OCI-LY3 (cell line): ENCODE measurements around the gene DHDH.
"Not testable (repeated sequence)": the region's sequence is repeated elsewhere in the genome, so short reads cannot be mapped to it uniquely, and the experiment has no call there.

Experiments used
- H2AFZ ChIP-seq: fragments of 200-600, 300-600 bp; shearing (Covaris generic); 2 replicates; pipeline ENCODE4 v1.6.0; 2014; ENCODE audit warnings: antibody characterized with exemption, low read depth, low read length
- H3K27ac ChIP-seq: fragments of 200-600, 300-600 bp; sonication (generic); 2 replicates; pipeline ENCODE4 v1.5.1; 2014; ENCODE audit warnings: mild to moderate bottlenecking, low read length, moderate library complexity, mixed read lengths
- H3K27me3 ChIP-seq: fragments of 200-600, 300-600 bp; sonication (generic); 2 replicates; pipeline ENCODE4 v1.6.1; 2014; ENCODE audit warnings: low read depth, low read length, mixed read lengths
- H3K36me3 ChIP-seq: fragments of 200-600, 300-600 bp; sonication (generic); replicated peaks from 2 replicates; pipeline ENCODE3; 2014; ENCODE audit warnings: low read depth, low read length, mixed read lengths
- H3K4me1 ChIP-seq: fragments of 300-600, 200-600 bp; sonication (generic); 2 replicates; pipeline ENCODE4 v1.6.1; 2014; ENCODE audit warnings: low read length, mixed read lengths
- H3K4me2 ChIP-seq: fragments of 200-600, 300-600 bp; sonication (generic); 2 replicates; pipeline ENCODE4 v1.6.1; 2014; ENCODE audit warnings: low read length, mixed read lengths
- H3K4me3 ChIP-seq: fragments of 300-600, 200-600 bp; sonication (generic); 2 replicates; pipeline ENCODE4 v1.5.1; 2014; ENCODE audit warnings: antibody characterized with exemption, mild to moderate bottlenecking, low read length, moderate library complexity
- H3K79me2 ChIP-seq: fragments of 300-600, 200-600 bp; shearing (Covaris generic); 2 replicates; pipeline ENCODE4 v1.6.1; 2014; ENCODE audit warnings: mild to moderate bottlenecking, low read length, mixed read lengths
- H3K9ac ChIP-seq: fragments of 300-600, 200-600 bp; shearing (Covaris generic); 2 replicates; pipeline ENCODE4 v1.6.0; 2014; ENCODE audit warnings: mild to moderate bottlenecking, low read length, moderate library complexity
- H3K9me3 ChIP-seq: fragments of 200-600, 300-600 bp; shearing (Covaris generic); 2 replicates; pipeline ENCODE4 v1.6.1; 2014; ENCODE audit warnings: low read length, mixed read lengths; ENCODE audit not compliant: insufficient read depth
- H4K20me1 ChIP-seq: fragments of 200-600, 300-600 bp; sonication (generic); 2 replicates; pipeline ENCODE4 v1.6.1; 2016; ENCODE audit warnings: low read length, mixed read lengths; ENCODE audit not compliant: insufficient read depth
- CTCF ChIP-seq: fragments of 200-600, 300-600 bp; sonication (generic); IDR thresholded peaks from 2 replicates; pipeline ENCODE4 v1.5.1; 2014; ENCODE audit warnings: antibody characterized with exemption, low read length, low read depth
- EZH2phosphoT487 ChIP-seq: fragments of 200-600 bp; shearing (Covaris generic); IDR thresholded peaks from 2 replicates; pipeline ENCODE4 v1.6.1; 2018; ENCODE audit warnings: antibody characterized with exemption, mixed run types, low read depth

DHDH gene

GRCh38 chr19:48890551-48890950 lies 42.9 kb upstream of the DHDH start:
- no peak overlapping the region for H3K9ac ChIP-seq
- no peak overlapping the region for H3K4me2 ChIP-seq
- H3K9me3 ChIP-seq: no peaks in the 10 kb centered on the region
- H3K79me2 ChIP-seq: no peaks in the 10 kb centered on the region
- no peak overlapping the region for H2AFZ ChIP-seq
- H3K27me3 ChIP-seq: no peaks in the 10 kb centered on the region
- no peak overlapping the region for H3K4me3 ChIP-seq
- TF ChIP-seq EZH2phosphoT487 (no peak), CTCF (no peak)
- no peaks in the 10 kb centered on the region for H3K36me3 ChIP-seq
- H3K4me1 ChIP-seq: peaks cover 34% of the 10 kb centered on the region
- H3K27ac ChIP-seq: no peak overlapping the region
- H4K20me1 ChIP-seq: no peaks in the 10 kb centered on the region

GRCh38 chr19:48895226-48895625 lies 38.3 kb upstream of the DHDH start:
- Histone ChIP-seq H3K79me2 (no peaks in the 10 kb centered on the region), H3K27me3 (no peaks in the 10 kb centered on the region), H4K20me1 (no peaks in the 10 kb centered on the region), H3K4me2 (no peak overlapping the region), H2AFZ (no peak overlapping the region), H3K4me1 (peaks cover 20% of the 10 kb centered on the region), H3K4me3 (no peak overlapping the region), H3K9ac (no peak overlapping the region), H3K27ac (no peak overlapping the region), H3K36me3 (no peaks in the 10 kb centered on the region), H3K9me3 (no peaks in the 10 kb centered on the region)
- no peak for TF ChIP-seq EZH2phosphoT487
- no peak for TF ChIP-seq CTCF

GRCh38 chr19:48896191-48896720 lies 37.2 kb upstream of the DHDH start:
- 0 out of 2 replicates have a peak, but pooled peaks cover 4% of the 10 kb centered on the region for H3K79me2 ChIP-seq

GRCh38 chr19:48897181-48897580 lies 36.3 kb upstream of the DHDH start:
- no peak overlapping the region for H3K4me3 ChIP-seq
- no peak for TF ChIP-seq CTCF
- no peak for TF ChIP-seq EZH2phosphoT487
- H3K4me1 ChIP-seq: peaks cover 4% of the 10 kb centered on the region
- no peak overlapping the region for H3K9ac ChIP-seq
- H2AFZ ChIP-seq: no peak overlapping the region
- H3K9me3 ChIP-seq: no peaks in the 10 kb centered on the region
- H3K27ac ChIP-seq: no peak overlapping the region
- H3K79me2 ChIP-seq: 0 out of 2 replicates have a peak, but pooled peaks cover 4% of the 10 kb centered on the region
- H3K36me3 ChIP-seq: no peaks in the 10 kb centered on the region
- no peaks in the 10 kb centered on the region for H4K20me1 ChIP-seq
- no peaks in the 10 kb centered on the region for H3K27me3 ChIP-seq
- no peak overlapping the region for H3K4me2 ChIP-seq

More at GRCh38 chr19:48896191-48896720, 37.2 kb upstream of the DHDH start:
- Histone ChIP-seq H3K9ac (no peak overlapping the region), H3K4me2 (no peak overlapping the region), H3K36me3 (no peaks in the 10 kb centered on the region), H3K27ac (no peak overlapping the region), H3K4me3 (no peak overlapping the region), H3K9me3 (no peaks in the 10 kb centered on the region), H3K4me1 (peaks cover 14% of the 10 kb centered on the region), H2AFZ (no peak overlapping the region), H3K27me3 (no peaks in the 10 kb centered on the region), H4K20me1 (no peaks in the 10 kb centered on the region)
- TF ChIP-seq EZH2phosphoT487: no peak
- TF ChIP-seq CTCF: no peak

- H3K27ac ChIP-seq, H3K4me3 ChIP-seq, H3K79me2 ChIP-seq, H4K20me1 ChIP-seq, H3K9ac ChIP-seq, H3K9me3 ChIP-seq, H3K4me1 ChIP-seq, H3K36me3 ChIP-seq, H3K27me3 ChIP-seq, H2AFZ ChIP-seq: not testable (repeated sequence)
- peak overlapping the region; percentile 67; the same call in 1 of the 2 replicates for H3K4me2 ChIP-seq
These were observed 34.1 kb upstream of the DHDH start for GRCh38 chr19:48899386-48899749.
